ENCODE results near the gene RBM47.

Gene RBM47

DNA sequence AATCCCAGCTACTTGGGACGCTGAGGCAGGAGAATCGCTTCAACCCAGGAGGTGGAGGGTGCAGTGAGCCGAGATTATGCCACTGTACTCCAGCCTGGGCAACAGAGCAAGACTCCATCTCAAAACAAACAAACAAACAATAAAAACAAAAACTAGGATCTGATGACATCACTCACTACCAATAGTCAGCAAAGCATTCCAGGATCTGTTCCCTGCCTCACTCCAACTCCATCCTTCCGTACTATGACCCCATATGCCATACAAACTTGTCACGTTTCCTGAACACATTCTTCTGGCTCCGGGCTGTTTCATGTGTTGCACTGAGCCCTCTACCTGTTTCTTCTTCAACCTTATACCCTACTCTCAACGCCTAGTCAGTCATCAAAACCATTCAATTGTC lies 47.3 kb downstream of the RBM47 start:
- no peak overlapping the region for H3K4me3 ChIP-seq (ENCODE audit: low read length)
- TF ChIP-seq, protein P1, sequence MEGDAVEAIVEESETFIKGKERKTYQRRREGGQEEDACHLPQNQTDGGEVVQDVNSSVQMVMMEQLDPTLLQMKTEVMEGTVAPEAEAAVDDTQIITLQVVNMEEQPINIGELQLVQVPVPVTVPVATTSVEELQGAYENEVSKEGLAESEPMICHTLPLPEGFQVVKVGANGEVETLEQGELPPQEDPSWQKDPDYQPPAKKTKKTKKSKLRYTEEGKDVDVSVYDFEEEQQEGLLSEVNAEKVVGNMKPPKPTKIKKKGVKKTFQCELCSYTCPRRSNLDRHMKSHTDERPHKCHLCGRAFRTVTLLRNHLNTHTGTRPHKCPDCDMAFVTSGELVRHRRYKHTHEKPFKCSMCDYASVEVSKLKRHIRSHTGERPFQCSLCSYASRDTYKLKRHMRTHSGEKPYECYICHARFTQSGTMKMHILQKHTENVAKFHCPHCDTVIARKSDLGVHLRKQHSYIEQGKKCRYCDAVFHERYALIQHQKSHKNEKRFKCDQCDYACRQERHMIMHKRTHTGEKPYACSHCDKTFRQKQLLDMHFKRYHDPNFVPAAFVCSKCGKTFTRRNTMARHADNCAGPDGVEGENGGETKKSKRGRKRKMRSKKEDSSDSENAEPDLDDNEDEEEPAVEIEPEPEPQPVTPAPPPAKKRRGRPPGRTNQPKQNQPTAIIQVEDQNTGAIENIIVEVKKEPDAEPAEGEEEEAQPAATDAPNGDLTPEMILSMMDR (conservative IDR thresholded peaks at IDR 0.05; ENCODE audit: low read length) = no peak
- DNase-seq (ENCODE audit: low read depth) = no peak

DNA sequence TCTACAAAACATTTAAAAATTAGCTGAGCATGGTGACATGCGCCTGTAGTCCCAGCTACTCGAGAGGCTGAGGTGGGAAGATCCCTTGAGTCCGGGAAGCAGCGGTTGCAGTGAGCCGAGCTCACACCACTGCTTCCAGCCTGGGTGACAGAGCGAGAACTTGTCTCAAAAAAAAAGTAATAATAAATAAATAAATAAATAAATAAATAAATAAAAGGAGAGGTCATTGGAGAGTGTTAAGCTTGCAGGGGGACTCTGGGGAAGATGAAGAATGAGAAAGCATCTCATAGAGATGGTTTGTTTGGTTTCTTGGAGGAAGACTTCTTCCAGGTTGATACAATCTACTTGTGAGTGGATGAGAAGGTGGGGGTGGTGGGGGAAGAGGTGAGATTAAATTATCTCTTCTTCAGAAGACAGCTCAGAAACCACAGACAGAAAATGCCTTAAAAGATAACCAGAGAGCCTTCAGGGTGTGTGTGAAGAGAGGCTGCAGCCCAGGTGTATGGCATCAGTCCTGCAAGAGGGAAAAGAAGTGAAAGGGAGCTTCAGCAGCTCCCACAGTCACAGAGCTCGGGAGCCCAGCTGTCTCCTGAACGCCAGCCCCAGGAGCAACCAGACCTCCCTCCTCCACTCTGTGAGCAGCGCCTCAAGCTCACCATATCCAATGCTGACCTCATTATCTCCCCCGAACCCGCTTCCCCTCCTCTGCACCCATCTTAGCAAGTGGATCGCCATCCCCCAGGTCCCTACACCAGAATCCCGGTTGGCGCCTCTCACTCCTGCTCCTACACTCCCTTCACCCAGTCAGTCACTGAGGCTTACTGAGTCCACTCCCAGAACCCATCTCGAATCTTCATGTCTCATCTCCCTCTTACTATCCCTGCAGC lies 48.2 kb downstream of the RBM47 start:
- DNase-seq (ENCODE audit: low read depth) = no peak
- H3K4me3 ChIP-seq (ENCODE audit: low read length) = no peak overlapping the region
- TF ChIP-seq, protein P1 (conservative IDR thresholded peaks at IDR 0.05; ENCODE audit: low read length) = no peak

DNA sequence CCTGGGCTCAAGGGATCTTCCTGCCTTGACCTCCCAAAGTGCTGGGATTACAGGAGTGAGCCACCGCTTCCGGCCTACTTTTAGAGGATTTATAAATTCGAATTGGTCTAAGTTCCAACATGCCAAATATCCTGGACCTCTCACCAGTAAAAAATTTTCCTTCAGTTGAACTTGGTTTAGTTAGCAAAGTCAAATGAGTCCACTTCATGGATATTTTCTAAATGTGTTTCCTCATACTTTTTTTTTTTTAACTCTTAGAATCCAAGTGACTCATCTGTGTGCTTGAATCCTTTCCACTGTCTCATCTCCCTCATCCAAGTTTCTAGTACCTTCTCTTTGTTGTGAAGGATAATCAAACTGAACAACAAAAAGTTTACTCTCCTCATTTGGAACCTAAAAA lies 49.7 kb downstream of the RBM47 start:
- H3K4me3 ChIP-seq (ENCODE audit: low read length) = no peak overlapping the region
- TF ChIP-seq, protein P1 (conservative IDR thresholded peaks at IDR 0.05; ENCODE audit: low read length) = no peak
- DNase-seq (ENCODE audit: low read depth) = peak; percentile 84

DNA sequence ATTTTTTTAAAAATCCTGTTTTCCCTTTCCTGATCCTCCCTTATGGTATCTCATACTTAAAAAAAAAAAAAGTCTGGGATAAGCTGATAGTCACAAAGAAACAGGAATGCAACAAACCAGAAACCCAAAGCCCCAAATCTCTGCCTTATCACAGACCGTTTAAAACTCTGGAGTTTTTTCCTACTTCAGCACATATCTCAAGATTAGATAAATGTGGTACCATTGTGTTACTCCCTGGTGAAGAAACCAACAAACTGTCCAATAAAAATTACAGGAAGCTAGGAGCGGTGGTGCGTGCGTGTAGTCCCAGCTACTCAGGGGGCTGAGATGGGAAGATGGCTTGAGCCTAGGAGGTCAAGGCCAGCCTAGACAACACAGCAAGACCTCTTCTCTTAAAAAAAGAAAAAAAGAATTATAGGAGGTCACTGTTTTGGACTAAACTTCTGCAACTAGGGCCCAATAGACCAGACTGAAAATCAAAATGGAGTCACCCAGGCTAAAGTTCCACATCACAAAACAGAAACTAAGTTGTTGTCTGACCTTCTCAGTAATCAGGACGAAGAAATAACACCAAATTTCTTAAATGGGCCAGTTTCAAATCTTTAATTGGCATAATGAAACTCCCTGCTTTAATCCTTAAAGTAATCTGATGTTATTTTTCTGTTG lies 51.9 kb downstream of the RBM47 start:
- DNase-seq (ENCODE audit: low read depth) = no peak

DNA sequence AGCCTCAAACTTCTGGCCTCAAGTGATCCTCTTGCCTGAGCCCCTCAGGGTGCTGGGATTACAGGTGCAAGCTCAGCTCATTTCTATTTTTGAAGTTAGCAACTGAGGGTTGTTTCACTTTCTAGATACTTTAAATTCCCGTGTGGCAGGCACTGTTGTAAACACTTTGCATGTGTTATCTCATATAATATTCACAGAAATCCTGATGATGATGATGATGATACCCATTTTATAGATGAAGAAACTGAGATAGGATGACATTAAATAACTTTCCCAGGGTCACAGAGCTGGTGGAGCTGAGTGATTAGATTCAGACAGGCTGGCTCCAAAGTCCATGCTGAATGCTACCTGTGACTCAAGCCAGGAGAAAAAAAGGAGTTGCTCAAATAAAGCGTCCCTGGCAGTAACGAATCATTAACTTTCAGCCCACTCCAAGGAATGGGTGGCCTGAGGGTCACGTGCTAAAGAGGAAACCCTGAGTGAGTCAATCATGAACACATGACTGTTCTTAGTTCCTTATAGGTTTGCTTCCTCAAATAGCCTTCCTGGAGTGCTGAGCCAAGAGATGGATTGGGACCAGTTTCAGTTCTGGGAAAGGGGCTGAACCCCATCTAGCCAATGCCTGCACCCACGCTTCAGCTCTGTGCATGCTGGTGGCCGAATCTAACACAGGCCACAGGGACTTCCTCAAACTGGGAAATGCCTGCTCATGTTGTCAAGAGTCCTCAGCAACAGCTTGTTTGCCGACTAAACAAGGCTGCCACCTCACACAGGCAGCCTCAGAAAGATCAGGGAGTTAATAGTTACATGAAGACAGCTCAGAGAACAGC lies 52.8 kb downstream of the RBM47 start:
- peak; percentile 74 for DNase-seq (ENCODE audit: low read depth)
- H3K4me3 ChIP-seq (ENCODE audit: low read length) = peak overlapping the region; percentile 12; the same call in 1 of the 2 replicates
- TF ChIP-seq, protein P1 (conservative IDR thresholded peaks at IDR 0.05; ENCODE audit: low read length) = no peak

More for the DNA sequence above, 51.9 kb downstream of the RBM47 start:
- H3K4me3 ChIP-seq (ENCODE audit: low read length) = no peak overlapping the region
- TF ChIP-seq, protein P1 (conservative IDR thresholded peaks at IDR 0.05; ENCODE audit: low read length) = no peak

DNA sequence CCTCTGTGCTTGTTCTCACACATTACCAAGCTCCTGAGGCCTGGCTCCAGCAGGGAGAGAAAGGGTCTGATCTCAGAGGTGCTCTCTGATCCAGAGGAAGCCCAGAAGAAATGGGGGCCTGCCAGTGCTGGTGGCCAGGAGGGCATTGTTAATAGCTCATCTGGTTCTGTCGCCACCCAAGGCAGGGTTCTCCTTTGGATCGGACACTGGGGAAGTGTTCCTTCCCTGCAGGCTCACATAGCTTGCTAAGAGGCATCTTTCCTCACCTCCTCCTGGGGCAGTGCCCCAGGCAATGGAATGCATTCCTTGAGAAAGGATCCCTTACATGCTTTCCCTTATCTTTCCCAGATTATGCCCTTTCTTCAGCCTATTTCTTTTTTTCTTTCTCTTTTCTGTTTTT lies 53.8 kb downstream of the RBM47 start:
- no peak overlapping the region for H3K4me3 ChIP-seq (ENCODE audit: low read length)
- DNase-seq (ENCODE audit: low read depth) = peak; percentile 17
- TF ChIP-seq, protein P1 (conservative IDR thresholded peaks at IDR 0.05; ENCODE audit: low read length) = no peak
